Uterus (tissue), 4 donors: ENCODE data around the gene PANK2. TPM values are rescaled to one million over a fixed set of nuclear protein-coding genes. Genes with fewer than 3 reads are reported as not detected.
A peak's percentile ranks its signal among the peaks of the same experiment; 100 is the strongest.
"Not testable (repeated sequence)": the region's sequence is repeated elsewhere in the genome, so short reads cannot be mapped to it uniquely, and the experiment has no call there.

Experiments used
- DNase-seq, 2 donors: peaks; one replicate each; pipeline ENCODE4 v3.0.0-alpha.2; 2019 to 2020
- H3K27ac ChIP-seq, 2 donors: fragments of 200-600 bp; sonication (generic); 1 replicate in 1 of 2; 2 replicates in 1 of 2; pipeline ENCODE4 v1.5.1; 2016 to 2018
- H3K27me3 ChIP-seq, 2 donors: fragments of 200-600 bp; sonication (generic); one replicate each; pipeline ENCODE4 v1.5.1; 2018 to 2019; ENCODE audit warnings: control low read depth in 1 of 2
- H3K36me3 ChIP-seq, 2 donors: fragments of 200-600 bp; sonication (generic); one replicate each; pipeline ENCODE4 v1.5.1; 2019; ENCODE audit warnings: control low read depth in 1 of 2
- H3K4me1 ChIP-seq, 2 donors: fragments of 200-600 bp; sonication (generic); one replicate each; pipeline ENCODE4 v1.5.1; 2018 to 2019; ENCODE audit warnings: control low read depth in 1 of 2
- H3K4me3 ChIP-seq, 2 donors: fragments of 200-600 bp; sonication (generic); 1 replicate in 1 of 2; 2 replicates in 1 of 2; pipeline ENCODE4 v1.5.1; 2018 to 2019; ENCODE audit warnings: mild to moderate bottlenecking in 1 of 2
- H3K9me3 ChIP-seq, 2 donors: fragments of 200-600 bp; sonication (generic); one replicate each; pipeline ENCODE4 v1.5.1; 2019; ENCODE audit warnings: control low read depth in 1 of 2
- CTCF ChIP-seq, 4 experiments: fragments of 200-600 bp in 2 of 4; fragments of 450-650 bp in 2 of 4; sonication (generic) in 2 of 4; IDR thresholded peaks; one replicate each; pipeline ENCODE4 v1.5.1; 2016 to 2019; ENCODE audit warnings: antibody characterized with exemption in 4 of 4, mild to moderate bottlenecking in 2 of 4, moderate library complexity in 1 of 4
- POLR2A ChIP-seq, 2 donors: fragments of 450-650 bp; IDR thresholded peaks; one replicate each; pipeline ENCODE4 v1.6.1; 2016; ENCODE audit warnings: antibody characterized with exemption in 2 of 2, mild to moderate bottlenecking in 1 of 2, moderate library complexity in 1 of 2
- intact Hi-C: fragments of 100-400 bp; cut with DNase I; formaldehyde crosslinking; loops from one replicate; pipeline ENCODE4 v1.15.1; 2023; ENCODE audit warnings: low total_unique reads
- total RNA-seq, 4 donors: library from RNA; depleted of rRNA in 3 of 4; stranded (reverse); fragments of >200 nt in 3 of 4; gene quantifications; one replicate each; pipeline versions ENCODE4 v1.1.0 to v1.2.4, GENCODE V29; 2014 to 2023
- donor health status: DM: yes; HTN: yes; CAD: no.

Gene PANK2
- total RNA-seq, 4 donors from 2014 or later = 18.2 to 82.0 (median 53.5) TPM

GRCh38 chr20:3934624-3935023, 45.4 kb downstream of the PANK2 start:
- Histone ChIP-seq H3K4me3 (no peak overlapping the region), H3K27me3 (no peaks in the 10 kb centered on the region), H3K9me3 (no peaks in the 10 kb centered on the region), H3K36me3 (no peaks in the 10 kb centered on the region), H3K4me1 (peaks cover 8 to 11% of the 10 kb centered on the region in 2 donors), H3K27ac (peak overlapping the region; percentile 74 to 94)
- TF ChIP-seq POLR2A (IDR thresholded peaks at IDR 0.05) (no peak), CTCF (IDR thresholded peaks at IDR 0.05) (no peak)
- intact Hi-C loops = no loop called here
- DNase-seq = peak; percentile 47 to 65

- Histone ChIP-seq H3K9me3 (no peaks in the 10 kb centered on the region), H3K4me1 (peaks cover 8 to 11% of the 10 kb centered on the region in 2 donors), H3K27me3 (no peaks in the 10 kb centered on the region), H3K27ac (peak overlapping the region; percentile 74 to 94), H3K36me3 (no peaks in the 10 kb centered on the region), H3K4me3 (no peak overlapping the region)
- no peak for TF ChIP-seq CTCF (IDR thresholded peaks at IDR 0.05)
- no peak for TF ChIP-seq POLR2A (IDR thresholded peaks at IDR 0.05)
- intact Hi-C loops = no loop called here
- DNase-seq = peak; percentile 55 to 62
Measured at GRCh38 chr20:3935295-3935955, 46.2 kb downstream of the PANK2 start.

- no peak for TF ChIP-seq POLR2A (IDR thresholded peaks at IDR 0.05)
- no peak for TF ChIP-seq CTCF (IDR thresholded peaks at IDR 0.05)
- DNase-seq = no peak
- Histone ChIP-seq H3K9me3 (no peaks in the 10 kb centered on the region), H3K4me3 (no peak overlapping the region), H3K4me1 (peaks cover 8 to 11% of the 10 kb centered on the region in 2 donors), H3K27me3 (no peaks in the 10 kb centered on the region), H3K27ac (peak overlapping the region; percentile 0 to 94), H3K36me3 (no peaks in the 10 kb centered on the region)
- intact Hi-C loops = no loop called here
Measured at GRCh38 chr20:3935956-3936340, 46.8 kb downstream of the PANK2 start.

GRCh38 chr20:3937618-3938017, 48.4 kb downstream of the PANK2 start:
- TF ChIP-seq POLR2A (IDR thresholded peaks at IDR 0.05) (no peak), CTCF (IDR thresholded peaks at IDR 0.05) (no peak)
- Histone ChIP-seq H3K27ac (no peak overlapping the region), H3K27me3 (no peaks in the 10 kb centered on the region), H3K4me3 (no peak overlapping the region), H3K4me1 (peaks cover 4 to 11% of the 10 kb centered on the region in 2 donors), H3K9me3 (no peaks in the 10 kb centered on the region), H3K36me3 (no peaks in the 10 kb centered on the region)
- intact Hi-C loops = no loop called here
- no peak for DNase-seq

GRCh38 chr20:3940905-3941304, 51.7 kb downstream of the PANK2 start:
- Histone ChIP-seq H3K27me3 (no peaks in the 10 kb centered on the region), H3K9me3 (no peaks in the 10 kb centered on the region), H3K36me3 (no peaks in the 10 kb centered on the region), H3K27ac (no peak overlapping the region), H3K4me1 (no peaks in the 10 kb centered on the region), H3K4me3 (no peak overlapping the region)
- DNase-seq = no peak
- intact Hi-C loops = no loop called here
- TF ChIP-seq CTCF (IDR thresholded peaks at IDR 0.05) (no peak), POLR2A (IDR thresholded peaks at IDR 0.05) (no peak)

- DNase-seq, H3K4me1 ChIP-seq, H3K27ac ChIP-seq, H3K4me3 ChIP-seq, H3K27me3 ChIP-seq, H3K9me3 ChIP-seq, H3K36me3 ChIP-seq, intact Hi-C loops: not testable (repeated sequence)
Measured at GRCh38 chr20:3946666-3947065, 57.5 kb downstream of the PANK2 start.
